ENCODE data around the gene PDIK1L. TPM values are rescaled to one million over a fixed set of nuclear protein-coding genes. Genes with fewer than 3 reads are reported as not detected.

PDIK1L gene
- total and polyA plus RNA-seq, 4 donors: 3.2 to 9.2 (median 4.8) TPM

- H3K4me1 ChIP-seq (ENCODE audit: control insufficient read depth in 4 of 4, insufficient read depth in 4 of 4, low read length in 3 of 4): no peaks in the 10 kb centered on the region
- no peaks in the 10 kb centered on the region for H3K36me3 ChIP-seq (ENCODE audit: control insufficient read depth in 4 of 4, insufficient read depth in 3 of 4, low read depth in 1 of 4, low read length in 3 of 4)
These were observed 37.3 kb downstream of the PDIK1L start for GRCh38 chr1:26148887-26149286.

More at GRCh38 chr1:26148887-26149286, 37.3 kb downstream of the PDIK1L start:
- Histone ChIP-seq H3K9ac (ENCODE audit: low read depth in 1 of 2, low read length in 2 of 2) (no peak overlapping the region), H3K27me3 (ENCODE audit: control insufficient read depth in 4 of 4, insufficient read depth in 4 of 4, low read length in 3 of 4) (no peaks in the 10 kb centered on the region), H3K9me3 (ENCODE audit: control insufficient read depth in 4 of 4, low read length in 3 of 4) (no peaks in the 10 kb centered on the region), H3K4me3 (ENCODE audit: low read depth in 1 of 3, low read length in 3 of 3) (no peak overlapping the region), H3K27ac (ENCODE audit: low read depth in 1 of 2, low read length in 2 of 2) (no peak overlapping the region)
- TF ChIP-seq CTCF (IDR thresholded peaks at IDR 0.05; ENCODE audit: low read depth, low read length, missing input control) (no peak), SP1 (IDR thresholded peaks at IDR 0.05) (no peak), MAX (IDR thresholded peaks at IDR 0.05) (no peak), ZBTB33 (IDR thresholded peaks at IDR 0.05) (no peak), HNF4A (conservative IDR thresholded peaks at IDR 0.05) (no peak), ATF3 (IDR thresholded peaks at IDR 0.05) (no peak), JUND (IDR thresholded peaks at IDR 0.05) (no peak), NR2F2 (IDR thresholded peaks at IDR 0.05) (no peak), FOXA2 (IDR thresholded peaks at IDR 0.05) (no peak), RAD21 (IDR thresholded peaks at IDR 0.05) (no peak), FOXA1 (IDR thresholded peaks at IDR 0.05) (no peak), GABPA (IDR thresholded peaks at IDR 0.05 in 1 of 2, conservative IDR thresholded peaks at IDR 0.05 in 1 of 2) (no peak), YY1 (IDR thresholded peaks at IDR 0.05) (no peak), RXRA (IDR thresholded peaks at IDR 0.05) (no peak), TAF1 (conservative IDR thresholded peaks at IDR 0.05) (no peak), EGR1 (IDR thresholded peaks at IDR 0.05; ENCODE audit: low read depth in 2 of 2) (no peak), HNF4G (IDR thresholded peaks at IDR 0.05) (no peak), REST (IDR thresholded peaks at IDR 0.05) (no peak)
- no peak for DNase-seq (ENCODE audit: low spot score)

Measured in liver (tissue), 9 donors.